HG03175 (cell line): Measurements from ENCODE around the gene PRR11.
A peak's percentile ranks its signal among the peaks of the same experiment; 100 is the strongest.
"Not testable (repeated sequence)": the region's sequence is repeated elsewhere in the genome, so short reads cannot be mapped to it uniquely, and the experiment has no call there.

ENCODE experiments used
- ATAC-seq: cut with Tn5 transposase; IDR thresholded peaks from one replicate; pipeline ENCODE4 v1.9.1; 2021; ENCODE audit warnings: mild to moderate bottlenecking, moderate library complexity; ENCODE audit not compliant: unreplicated experiment

PRR11 gene

DNA sequence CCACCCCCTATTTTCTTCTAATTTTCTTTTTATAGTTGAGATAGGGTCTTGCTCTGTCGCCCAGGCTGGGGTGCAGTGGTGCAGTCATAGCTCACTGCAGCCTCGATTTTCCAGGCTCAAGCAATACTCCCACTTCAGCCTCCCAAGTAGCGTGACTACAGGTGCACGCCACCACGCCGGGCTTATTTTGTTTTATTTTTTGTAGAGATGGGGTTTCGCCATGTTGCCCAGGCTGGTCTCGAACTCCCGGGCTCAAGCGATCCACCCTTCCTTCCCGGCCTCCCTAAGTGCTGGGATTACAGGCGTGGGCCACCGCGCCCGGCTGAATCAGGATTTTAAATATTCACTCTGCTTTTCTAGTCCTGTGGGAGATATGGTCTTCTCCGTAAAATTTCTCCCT, 63.8 kb downstream of the PRR11 start:
- no peak for ATAC-seq

- no peak for ATAC-seq
Measured at GRCh38 chr17:59219992-59220327, 64.4 kb downstream of the PRR11 start.

GRCh38 chr17:59220328-59221158, 65.0 kb downstream of the PRR11 start, which contains the start of gene GDPD1:
GDPD1 (plus strand) TSS chr17:59220511; CDS start chr17:59220610, 99 bp downstream.
- ATAC-seq: peak; percentile 94

DNA sequence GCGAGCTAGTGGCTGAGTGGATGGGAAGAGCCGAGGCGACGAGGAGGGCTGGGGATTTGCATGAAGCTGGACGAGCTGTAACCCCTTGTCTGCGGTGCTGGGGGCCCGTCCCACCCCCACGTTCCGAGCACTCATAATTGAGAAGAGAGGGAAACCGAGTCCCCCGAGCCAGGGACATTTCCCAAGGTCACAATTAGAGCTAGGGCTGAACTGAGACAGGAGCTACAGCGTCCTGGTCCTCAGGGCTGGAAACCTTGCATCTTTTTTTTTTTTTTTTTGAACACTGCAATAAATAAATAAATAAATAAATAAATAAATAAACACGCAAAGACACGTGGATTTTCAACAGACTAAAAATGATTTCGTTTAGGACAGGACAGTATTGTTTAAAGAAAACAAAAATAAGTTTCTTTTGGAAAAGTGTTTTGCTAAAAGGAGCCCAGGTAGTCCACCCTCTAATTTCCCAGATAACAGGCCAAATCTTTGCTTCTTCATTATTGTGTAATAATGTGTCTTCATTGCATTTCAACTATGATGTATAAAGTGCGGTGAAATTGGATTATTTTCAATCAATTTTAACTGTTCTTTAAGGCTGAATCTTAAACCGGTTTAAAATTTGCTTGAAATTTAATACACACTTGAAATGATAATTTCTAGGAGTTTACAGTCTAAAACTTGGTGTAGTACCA, 65.8 kb downstream of the PRR11 start:
- ATAC-seq: no peak

- no peak for ATAC-seq
Measured at GRCh38 chr17:59223813-59224212, 68.3 kb downstream of the PRR11 start.

- not testable (repeated sequence) for ATAC-seq
Measured at GRCh38 chr17:59228588-59228987, 73.0 kb downstream of the PRR11 start.

- no peak for ATAC-seq
Measured at GRCh38 chr17:59230764-59231163, 75.2 kb downstream of the PRR11 start.

- ATAC-seq: no peak
Measured at GRCh38 chr17:59234631-59235030, 79.1 kb downstream of the PRR11 start.

DNA sequence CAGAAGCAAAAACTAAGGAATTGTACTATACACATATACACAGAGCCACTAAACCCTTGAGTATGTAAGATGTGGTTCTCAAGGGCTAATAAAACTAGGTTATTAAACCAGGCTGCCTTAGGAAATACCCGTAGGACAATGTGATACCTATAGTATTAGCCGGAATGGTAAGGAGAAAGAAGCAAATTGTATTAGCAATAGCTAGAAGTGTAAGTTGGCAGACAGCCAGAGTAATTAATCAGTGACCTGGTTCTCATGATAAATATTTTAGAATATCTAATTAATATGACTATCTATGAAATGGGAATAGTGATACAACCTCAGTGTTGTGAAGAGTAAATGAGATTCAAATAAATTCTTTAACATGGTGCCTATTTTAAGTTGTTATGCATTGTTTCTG, 83.4 kb downstream of the PRR11 start:
- ATAC-seq: no peak

GRCh38 chr17:59244081-59244480, 88.5 kb downstream of the PRR11 start:
- ATAC-seq: no peak
